Right kidney (tissue), 1 donor: ENCODE data around the gene WWOX.

Experiments
- DNase-seq: peaks from one replicate; pipeline ENCODE4 v3.0.0-alpha.2; 2016

WWOX gene

GRCh38 chr16:78624366-78624765 is 524.9 kb downstream of the WWOX start:
- DNase-seq: no peak

GRCh38 chr16:78628461-78629045 is 529.1 kb downstream of the WWOX start:
- DNase-seq: no peak

- DNase-seq: no peak
Measured at GRCh38 chr16:78629173-78629572, 529.7 kb downstream of the WWOX start.

- DNase-seq: no peak
Measured at GRCh38 chr16:78630102-78630501, 530.6 kb downstream of the WWOX start.

- DNase-seq: no peak
Measured at GRCh38 chr16:78633551-78633950, 534.1 kb downstream of the WWOX start.

GRCh38 chr16:78635807-78636206 is 536.4 kb downstream of the WWOX start:
- no peak for DNase-seq

GRCh38 chr16:78638371-78638770 is 538.9 kb downstream of the WWOX start:
- DNase-seq: no peak

- no peak for DNase-seq
Measured at GRCh38 chr16:78639775-78640174, 540.3 kb downstream of the WWOX start.

- DNase-seq: no peak
Measured at GRCh38 chr16:78640886-78641285, 541.4 kb downstream of the WWOX start.

- no peak for DNase-seq
Measured at GRCh38 chr16:78641433-78641832, 542.0 kb downstream of the WWOX start.

GRCh38 chr16:78642621-78643285 is 543.3 kb downstream of the WWOX start:
- DNase-seq: no peak

- no peak for DNase-seq
Measured at GRCh38 chr16:78645657-78646056, 546.2 kb downstream of the WWOX start.

- no peak for DNase-seq
Measured at GRCh38 chr16:78647019-78647418, 547.6 kb downstream of the WWOX start.

GRCh38 chr16:78647491-78647890 is 548.0 kb downstream of the WWOX start:
- DNase-seq: no peak

GRCh38 chr16:78648517-78648916 is 549.1 kb downstream of the WWOX start:
- DNase-seq: no peak

GRCh38 chr16:78650339-78651074 is 551.1 kb downstream of the WWOX start:
- no peak for DNase-seq

- DNase-seq: no peak
Measured at GRCh38 chr16:78654929-78655328, 555.5 kb downstream of the WWOX start.

- no peak for DNase-seq
Measured at GRCh38 chr16:78655331-78656113, 556.1 kb downstream of the WWOX start.

- no peak for DNase-seq
Measured at GRCh38 chr16:78656887-78657286, 557.4 kb downstream of the WWOX start.

GRCh38 chr16:78659216-78659615 is 559.8 kb downstream of the WWOX start:
- no peak for DNase-seq

- DNase-seq: no peak
Measured at GRCh38 chr16:78659668-78660217, 560.3 kb downstream of the WWOX start.

GRCh38 chr16:78660795-78661194 is 561.3 kb downstream of the WWOX start:
- no peak for DNase-seq

- no peak for DNase-seq
Measured at GRCh38 chr16:78663690-78664089, 564.2 kb downstream of the WWOX start.
